ENCODE results near the gene SGCA.

SGCA gene

DNA sequence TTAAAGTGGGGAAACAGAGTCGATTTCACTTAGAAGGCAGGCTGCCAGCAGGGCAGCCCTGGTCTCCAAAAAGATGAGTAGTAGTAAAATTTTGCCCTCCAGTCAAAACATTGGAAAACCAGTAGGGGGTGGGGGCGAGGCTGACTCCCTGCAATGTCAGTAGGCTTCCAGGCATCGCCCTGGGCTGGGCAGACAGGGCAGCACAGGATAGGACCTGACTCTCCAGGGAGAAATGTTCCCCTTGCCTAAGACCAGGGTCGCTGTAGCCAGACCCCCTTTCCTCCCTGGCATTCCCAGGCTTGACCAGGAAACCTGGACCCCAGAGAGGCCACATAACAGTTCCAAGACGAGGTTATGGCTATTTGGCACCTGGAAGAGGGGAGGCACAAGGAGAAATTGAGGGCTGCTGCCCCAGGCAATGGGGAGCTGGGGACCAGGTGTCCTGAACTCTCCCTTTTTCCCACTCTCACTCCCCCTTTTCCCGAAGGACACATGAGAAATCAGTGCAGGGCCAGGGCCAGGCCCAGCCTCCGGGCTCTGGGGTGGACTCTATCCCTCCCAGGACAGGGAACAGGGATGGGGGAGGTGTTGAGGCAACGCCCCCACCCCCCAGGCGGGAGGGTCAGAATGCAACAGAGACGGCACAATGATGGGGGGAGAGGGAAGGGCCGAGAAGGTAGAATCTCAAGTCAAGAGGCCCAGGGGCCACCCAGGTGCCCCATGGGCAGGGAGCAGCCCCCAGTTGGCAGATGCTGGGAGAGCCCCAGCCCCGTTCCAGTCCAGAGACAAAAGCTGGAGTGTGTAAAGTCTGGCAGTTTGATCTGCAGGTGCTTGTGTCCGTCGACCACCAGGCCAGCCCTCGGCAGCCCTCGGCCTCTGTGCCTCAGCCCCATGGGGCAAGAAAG lies 31.3 kb upstream of the SGCA start:
- no peak for DNase-seq

GRCh38 chr17:50135316-50136095 lies 30.3 kb upstream of the SGCA start:
- no peak for DNase-seq

- DNase-seq: no peak
Measured at GRCh38 chr17:50136096-50136687, 29.6 kb upstream of the SGCA start.

DNA sequence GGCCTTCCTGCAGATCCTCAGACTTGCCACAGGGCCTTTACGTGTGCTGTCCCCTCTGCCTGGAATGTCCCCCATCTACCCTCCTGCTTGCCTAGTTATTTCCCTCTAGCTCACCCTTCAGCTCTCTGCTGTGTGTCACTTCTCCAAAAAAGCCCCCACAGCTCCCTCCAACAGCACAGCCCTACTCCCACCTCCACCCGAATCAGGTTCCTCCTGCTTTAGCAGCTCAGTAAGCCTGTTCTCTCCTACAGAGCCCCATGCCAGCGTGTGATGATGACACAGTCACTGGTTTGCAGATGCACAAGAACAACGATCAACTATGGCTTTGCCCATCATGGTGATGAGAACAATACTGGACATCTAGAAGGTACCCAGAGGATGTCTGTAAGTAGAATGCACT lies 28.8 kb upstream of the SGCA start:
- no peak for DNase-seq

DNA sequence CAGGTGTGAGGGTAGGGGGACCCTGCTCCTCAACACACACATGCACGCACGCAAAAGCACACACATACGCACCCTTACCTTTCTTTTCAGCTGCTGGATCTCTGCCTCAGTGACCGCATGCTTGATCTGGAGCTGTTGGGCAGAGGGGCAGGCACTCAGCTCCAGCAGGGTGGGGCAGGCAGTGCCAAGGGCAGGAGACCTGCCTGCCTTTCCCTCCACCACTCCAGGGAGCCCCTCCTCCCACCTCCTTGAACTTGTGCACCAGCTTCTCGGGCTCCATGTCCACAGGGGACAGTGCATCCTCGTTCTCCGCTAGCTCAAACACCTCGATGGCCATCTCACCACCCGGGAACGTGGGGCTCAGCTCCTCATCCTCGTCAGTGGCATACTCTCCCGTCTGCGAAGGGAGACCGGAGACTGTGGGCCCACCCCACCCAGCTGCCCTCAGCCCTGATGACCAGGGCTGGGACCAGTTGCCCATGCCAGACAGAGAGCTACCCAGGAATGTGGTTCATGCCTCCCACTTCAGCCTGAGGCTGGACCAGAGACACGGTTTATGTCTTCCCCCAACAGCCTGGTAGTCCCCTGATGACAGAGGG lies 26.5 kb upstream of the SGCA start:
- DNase-seq: no peak

- peak; percentile 77 for DNase-seq
Measured at GRCh38 chr17:50139950-50140885, 25.6 kb upstream of the SGCA start.

DNA sequence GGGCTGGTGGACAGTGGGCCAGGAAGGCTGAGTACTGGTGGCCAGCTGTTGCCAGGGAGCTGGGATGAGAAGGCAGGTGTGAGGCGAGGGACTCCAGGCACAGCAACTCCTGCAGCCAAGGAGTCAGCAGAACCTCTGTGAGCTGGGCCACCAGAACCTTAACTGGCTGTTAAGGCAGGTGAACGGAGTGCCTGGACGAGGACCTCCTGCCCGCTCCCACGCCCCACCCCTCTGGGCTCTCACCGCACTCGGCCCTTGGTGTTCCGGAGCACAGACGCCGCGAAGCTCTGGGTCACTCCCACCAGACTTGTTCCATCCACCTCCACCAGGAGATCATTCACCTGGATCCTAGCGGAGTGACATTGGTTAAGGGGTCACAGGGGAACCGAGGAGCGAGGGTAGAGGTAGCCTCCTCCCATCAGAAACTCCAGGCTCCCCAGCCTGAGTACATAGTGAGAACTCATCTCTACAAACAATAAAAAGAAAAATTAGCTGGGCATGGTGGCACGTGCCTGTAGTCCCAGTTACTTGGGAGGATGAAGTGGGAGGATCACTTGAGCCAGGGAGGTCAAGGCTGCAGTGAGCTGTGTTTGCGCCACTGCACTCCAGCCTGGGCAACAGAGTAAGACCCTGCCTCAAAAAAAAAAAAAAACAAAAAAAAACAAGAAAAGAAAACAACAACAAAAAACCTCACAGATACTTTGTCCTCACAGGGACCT lies 24.6 kb upstream of the SGCA start:
- no peak for DNase-seq

DNA sequence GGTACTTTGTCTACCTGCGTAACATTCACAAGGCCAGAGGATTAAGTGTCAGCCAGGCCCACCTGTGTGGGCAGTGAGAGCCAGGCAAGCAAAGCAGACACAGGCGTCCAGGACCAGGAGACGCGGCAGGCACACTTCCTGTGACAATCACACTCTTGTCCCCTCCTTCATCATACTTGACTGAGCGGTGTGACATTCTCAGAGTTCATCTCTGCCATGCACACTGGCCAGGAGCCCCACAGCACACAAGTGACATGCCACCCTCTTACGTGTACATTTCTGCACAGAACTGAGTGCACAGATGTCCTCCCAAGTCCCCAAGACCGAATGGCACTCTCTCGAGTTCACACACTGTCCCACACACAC lies 24.1 kb upstream of the SGCA start:
- no peak for DNase-seq

GRCh38 chr17:50143461-50144176 lies 22.2 kb upstream of the SGCA start:
- no peak for DNase-seq

DNA sequence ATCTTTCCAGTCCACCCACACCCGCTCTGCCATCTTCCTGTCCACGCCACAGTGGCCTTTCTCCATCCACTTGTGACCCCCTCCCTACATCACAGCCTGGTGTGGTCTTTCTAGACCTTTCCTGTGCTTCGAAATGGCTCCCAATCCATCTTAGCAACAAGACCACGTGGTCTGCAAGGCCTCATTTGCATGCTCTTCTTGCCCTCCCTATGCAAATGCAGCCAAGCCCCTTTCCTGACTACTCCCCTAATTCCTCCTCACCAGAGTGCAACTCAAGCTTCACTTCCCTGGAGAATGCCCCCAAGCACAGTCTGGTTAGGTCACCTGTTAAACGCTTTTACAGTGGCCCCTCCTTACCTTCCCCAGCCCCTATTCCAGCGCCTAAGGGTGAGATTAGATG lies 21.4 kb upstream of the SGCA start:
- DNase-seq: no peak

- DNase-seq: no peak
Measured at GRCh38 chr17:50144845-50145531, 20.8 kb upstream of the SGCA start.

GRCh38 chr17:50145532-50146229 lies 20.1 kb upstream of the SGCA start:
- DNase-seq: no peak

DNA sequence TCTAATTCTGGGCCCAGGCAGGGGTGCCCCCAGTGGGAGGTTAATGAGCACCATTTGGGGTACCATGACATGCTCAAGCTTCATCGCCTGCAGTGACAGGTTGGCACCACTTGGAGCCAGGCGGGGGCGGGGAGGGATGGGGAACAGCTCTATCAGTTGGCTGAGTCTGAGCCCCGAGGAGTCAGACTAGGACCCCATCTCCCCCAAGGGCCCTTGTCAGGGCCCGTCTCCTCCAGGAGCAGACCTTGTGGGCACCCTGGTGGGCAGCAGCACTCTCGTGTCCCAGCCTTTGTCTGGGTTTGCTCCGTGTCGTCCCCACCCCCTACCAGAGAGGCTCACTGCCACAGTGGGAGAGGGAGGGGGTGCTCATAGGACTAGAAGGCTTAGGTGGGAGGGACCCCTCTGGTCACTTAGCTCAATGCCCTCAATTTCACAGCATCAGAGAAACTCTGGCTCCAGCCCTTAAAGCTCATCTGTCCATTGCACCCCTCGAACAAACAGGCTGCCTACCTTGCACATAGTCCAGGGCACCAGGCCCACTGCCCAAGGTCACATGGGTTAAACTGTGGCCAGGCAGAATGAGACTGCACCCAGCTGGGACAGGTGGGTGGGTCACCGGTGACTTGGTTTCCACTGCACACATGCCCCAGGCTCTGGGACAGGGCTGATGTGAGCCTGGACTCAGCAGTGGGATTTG lies 19.4 kb upstream of the SGCA start:
- no peak for DNase-seq

- no peak for DNase-seq
Measured at GRCh38 chr17:50146927-50147665, 18.7 kb upstream of the SGCA start.

DNA sequence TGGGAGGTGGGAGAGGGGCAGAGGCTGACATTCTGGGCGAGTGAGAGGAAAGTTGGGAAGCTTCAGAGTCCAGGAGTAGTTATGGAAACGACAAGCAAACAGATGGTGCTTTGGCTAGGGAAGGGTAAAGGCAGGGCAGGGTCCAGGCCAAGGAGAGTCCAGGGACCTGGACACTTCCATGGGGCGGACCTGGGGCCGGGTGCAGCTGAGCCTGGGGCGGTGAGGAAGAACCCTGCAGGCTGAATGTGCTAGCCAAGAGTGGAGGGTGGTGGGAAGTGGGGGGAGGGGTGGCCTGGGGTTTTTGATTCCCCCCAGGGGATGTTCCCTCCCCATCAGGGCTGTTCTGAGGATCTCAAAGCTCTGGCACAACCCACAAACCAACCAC lies 18.0 kb upstream of the SGCA start:
- no peak for DNase-seq

- peak; percentile 74 for DNase-seq
Measured at GRCh38 chr17:50148226-50149090, 17.3 kb upstream of the SGCA start.

- DNase-seq: no peak
Measured at GRCh38 chr17:50149091-50149416, 16.8 kb upstream of the SGCA start.

Measured in CD4-positive, alpha-beta T cell treated with Interferon gamma for 1 hour (primary cell).